HepG2 (cell line): ENCODE results near the gene CAB39. TPM values are rescaled to one million over a fixed set of nuclear protein-coding genes. Genes with fewer than 3 reads are reported as not detected.
A peak's percentile ranks its signal among the peaks of the same experiment; 100 is the strongest.

Experiments used
- AHDC1 ChIP-seq: sonication (generic); formaldehyde crosslinking; IDR thresholded peaks from 2 replicates; pipeline ENCODE4 v1.5.1; 2020; ENCODE audit warnings: mild to moderate bottlenecking, missing genetic modification reagents, borderline replicate concordance
- CHCHD3 ChIP-seq: sonication (generic); formaldehyde crosslinking; IDR thresholded peaks from 2 replicates; pipeline ENCODE4 v1.8.0; 2022; ENCODE audit warnings: mild to moderate bottlenecking, missing genetic modification reagents, moderate library complexity
- CREM ChIP-seq, 2 experiments: sonication (generic) in 1 of 2; formaldehyde crosslinking in 1 of 2; IDR thresholded peaks; 2 replicates each; pipeline versions ENCODE4 v1.4.0 to v1.6.1; 2016 to 2020; ENCODE audit warnings: antibody characterized with exemption in 1 of 2, mild to moderate bottlenecking in 1 of 2, missing genetic modification reagents in 1 of 2
- HNF1B ChIP-seq: sonication (generic); formaldehyde crosslinking; IDR thresholded peaks from 2 replicates; pipeline ENCODE4 v1.5.1; 2020; ENCODE audit warnings: mild to moderate bottlenecking, moderate library complexity, missing genetic modification reagents
- NAIF1 ChIP-seq: sonication (generic); formaldehyde crosslinking; IDR thresholded peaks from 2 replicates; pipeline ENCODE4 v1.5.0; 2020; ENCODE audit warnings: mild to moderate bottlenecking, missing genetic modification reagents, borderline replicate concordance
- NCOA2 ChIP-seq: sonication (generic); formaldehyde crosslinking; IDR thresholded peaks from 2 replicates; pipeline ENCODE4 v1.8.0; 2022; ENCODE audit warnings: inconsistent platforms
- NFAT5 ChIP-seq: sonication (generic); formaldehyde crosslinking; IDR thresholded peaks from 2 replicates; pipeline ENCODE4 v1.4.0; 2020; ENCODE audit warnings: missing genetic modification reagents
- NR2F2 ChIP-seq: IDR thresholded peaks from 2 replicates; pipeline ENCODE4 v1.6.1; 2012; ENCODE audit warnings: low read depth, inconsistent platforms, borderline replicate concordance
- POLR2AphosphoS5 ChIP-seq: IDR thresholded peaks from 2 replicates; pipeline ENCODE4 v1.6.1; 2012; ENCODE audit warnings: low read depth, low read length
- SMYD3 ChIP-seq: sonication (generic); formaldehyde crosslinking; IDR thresholded peaks from 2 replicates; pipeline ENCODE4 v1.8.1; 2023; ENCODE audit warnings: mild to moderate bottlenecking, missing genetic modification reagents
- TAF1 ChIP-seq: sonication (generic); formaldehyde crosslinking; IDR thresholded peaks from 2 replicates; pipeline ENCODE4 v1.4.0; 2020; ENCODE audit warnings: missing genetic modification reagents
- TFDP1 ChIP-seq: IDR thresholded peaks from 2 replicates; pipeline ENCODE4 v1.6.1; 2016; ENCODE audit warnings: missing compliant biosample characterization, missing genetic modification reagents, borderline replicate concordance
- ZFY ChIP-seq: sonication (generic); formaldehyde crosslinking; IDR thresholded peaks from 2 replicates; pipeline ENCODE4 v1.4.0; 2020; ENCODE audit warnings: missing genetic modification reagents
- ZNF747 ChIP-seq: sonication (generic); formaldehyde crosslinking; IDR thresholded peaks from 2 replicates; pipeline ENCODE4 v1.8.1; 2023; ENCODE audit warnings: missing genetic modification reagents, mild to moderate bottlenecking, borderline replicate concordance
- polyA plus RNA-seq, 8 experiments: library from polyadenylated mRNA; depleted of rRNA in 3 of 8; stranded (reverse) in 7 of 8; unstranded in 1 of 8; fragments of >200 nt; fragmentation: Illumina TruSeq in 4 of 8; extraction: Trizol in 4 of 8; gene quantifications; 2 replicates each; pipeline versions ENCODE4 v1.2.1 to v1.2.3, GENCODE V29; 2011 to 2016; ENCODE audit warnings: low read depth in 4 of 8, missing spikeins in 1 of 8, mixed read lengths in 1 of 8; ENCODE audit not compliant: insufficient read depth in 1 of 8
- total RNA-seq, 5 experiments: library from RNA; depleted of rRNA; stranded (reverse); fragments of >200 nt; fragmentation: Illumina TruSeq; extraction: Trizol; gene quantifications; 2 replicates each; pipeline ENCODE4 v1.2.3, GENCODE V29; 2016; ENCODE audit warnings: low read depth in 1 of 5

The CAB39 gene
- total and polyA plus RNA-seq, 2 of the 13 experiments (the other 11 are each of a cell fraction or from before 2014, with no cell fraction given): 19.3 to 45.3 TPM

GRCh38 chr2:230712443-230713330, at the start of gene CAB39 (continued):
- TF ChIP-seq NFAT5 (CRISPR knock-in tag) (no peak), NAIF1 (CRISPR knock-in tag) (no peak), SMYD3 (CRISPR knock-in tag) (peak; percentile 61; the same call in 1 of the 2 replicates), CHCHD3 (CRISPR knock-in tag) (no peak), CREM (IDR thresholded peaks at IDR 0.05) (no peak), CREM (CRISPR knock-in tag; IDR thresholded peaks at IDR 0.05) (no peak), ZNF747 (CRISPR knock-in tag) (0 out of 2 replicates have a peak, but pooled peaks have one; percentile 41), AHDC1 (CRISPR knock-in tag) (no peak), ZFY (CRISPR knock-in tag) (peak; percentile 95), NCOA2 (CRISPR knock-in tag) (no peak), HNF1B (CRISPR knock-in tag) (no peak; the same call in 1 of the 2 replicates), TAF1 (CRISPR knock-in tag) (peak; percentile 68), NR2F2 (peak; percentile 48; the same call in 1 of the 2 replicates), TFDP1 (CRISPR knock-in tag) (peak; percentile 88; the same call in 1 of the 2 replicates), POLR2AphosphoS5 (peak; percentile 55)
